ENCODE data around the gene SIRPG. TPM values are rescaled to one million over a fixed set of nuclear protein-coding genes. Genes with fewer than 3 reads are reported as not detected.
"Not testable (repeated sequence)": the region's sequence is repeated elsewhere in the genome, so short reads cannot be mapped to it uniquely, and the experiment has no call there.

The SIRPG gene
- total RNA-seq, 1 experiment from 2014 or later = not detected

GRCh38 chr20:1651268-1652058 is 6.1 kb downstream of the SIRPG start:
- no peak for DNase-seq (ENCODE audit: low read depth, low spot score)
- in situ Hi-C loops (cut with HindIII; ENCODE audit: low pct_unique_long_range_greater_than_20kb, low sequenced_read_pairs) = no loop called here

GRCh38 chr20:1648101-1648500 is 9.5 kb downstream of the SIRPG start:
- no peak for DNase-seq (ENCODE audit: low read depth, low spot score)

GRCh38 chr20:1646975-1647431 is 10.6 kb downstream of the SIRPG start:
- no peak for DNase-seq (ENCODE audit: low read depth, low spot score)
- in situ Hi-C loops (cut with HindIII; ENCODE audit: low pct_unique_long_range_greater_than_20kb, low sequenced_read_pairs) = no loop called here

More at GRCh38 chr20:1648101-1648500, 9.5 kb downstream of the SIRPG start:
- in situ Hi-C loops (cut with HindIII; ENCODE audit: low pct_unique_long_range_greater_than_20kb, low sequenced_read_pairs) = no loop called here

- in situ Hi-C loops (cut with HindIII; ENCODE audit: low pct_unique_long_range_greater_than_20kb, low sequenced_read_pairs) = no loop called here
- no peak for DNase-seq (ENCODE audit: low read depth, low spot score)
Observed at GRCh38 chr20:1644101-1644962, 13.2 kb downstream of the SIRPG start.

- DNase-seq (ENCODE audit: low read depth, low spot score); in situ Hi-C loops (cut with HindIII; ENCODE audit: low pct_unique_long_range_greater_than_20kb, low sequenced_read_pairs): not testable (repeated sequence)
Observed at GRCh38 chr20:1638643-1639042, 18.9 kb downstream of the SIRPG start.

- in situ Hi-C loops (cut with HindIII; ENCODE audit: low pct_unique_long_range_greater_than_20kb, low sequenced_read_pairs) = no loop called here
- no peak for DNase-seq (ENCODE audit: low read depth, low spot score)
Observed at GRCh38 chr20:1637755-1638154, 19.8 kb downstream of the SIRPG start.

- in situ Hi-C loops (cut with HindIII; ENCODE audit: low pct_unique_long_range_greater_than_20kb, low sequenced_read_pairs) = no loop called here
- DNase-seq (ENCODE audit: low read depth, low spot score) = no peak
Observed at GRCh38 chr20:1637226-1637625, 20.4 kb downstream of the SIRPG start.

GRCh38 chr20:1636621-1637020 is 21.0 kb downstream of the SIRPG start:
- in situ Hi-C loops (cut with HindIII; ENCODE audit: low pct_unique_long_range_greater_than_20kb, low sequenced_read_pairs) = no loop called here
- DNase-seq (ENCODE audit: low read depth, low spot score) = no peak

- DNase-seq (ENCODE audit: low read depth, low spot score) = no peak
- in situ Hi-C loops (cut with HindIII; ENCODE audit: low pct_unique_long_range_greater_than_20kb, low sequenced_read_pairs) = no loop called here
Observed at GRCh38 chr20:1635291-1635979, 22.1 kb downstream of the SIRPG start.

- no peak for DNase-seq (ENCODE audit: low read depth, low spot score)
- in situ Hi-C loops (cut with HindIII; ENCODE audit: low pct_unique_long_range_greater_than_20kb, low sequenced_read_pairs) = no loop called here
Observed at GRCh38 chr20:1633535-1633934, 24.0 kb downstream of the SIRPG start.

GRCh38 chr20:1632178-1632577 is 25.4 kb downstream of the SIRPG start:
- in situ Hi-C loops (cut with HindIII; ENCODE audit: low pct_unique_long_range_greater_than_20kb, low sequenced_read_pairs) = no loop called here
- DNase-seq (ENCODE audit: low read depth, low spot score) = no peak

- no peak for DNase-seq (ENCODE audit: low read depth, low spot score)
- in situ Hi-C loops (cut with HindIII; ENCODE audit: low pct_unique_long_range_greater_than_20kb, low sequenced_read_pairs) = no loop called here
Observed at GRCh38 chr20:1631309-1632151, 26.0 kb downstream of the SIRPG start.

- DNase-seq (ENCODE audit: low read depth, low spot score) = no peak
- in situ Hi-C loops (cut with HindIII; ENCODE audit: low pct_unique_long_range_greater_than_20kb, low sequenced_read_pairs) = no loop called here
Observed at GRCh38 chr20:1630186-1630585, 27.4 kb downstream of the SIRPG start.

- no peak for DNase-seq (ENCODE audit: low read depth, low spot score)
- in situ Hi-C loops (cut with HindIII; ENCODE audit: low pct_unique_long_range_greater_than_20kb, low sequenced_read_pairs) = no loop called here
Observed at GRCh38 chr20:1629321-1629720, 28.3 kb downstream of the SIRPG start.

GRCh38 chr20:1628621-1629020 is 29.0 kb downstream of the SIRPG start:
- DNase-seq (ENCODE audit: low read depth, low spot score) = no peak
- in situ Hi-C loops (cut with HindIII; ENCODE audit: low pct_unique_long_range_greater_than_20kb, low sequenced_read_pairs) = no loop called here

GRCh38 chr20:1627200-1627550 is 30.4 kb downstream of the SIRPG start:
- DNase-seq (ENCODE audit: low read depth, low spot score) = no peak
- in situ Hi-C loops (cut with HindIII; ENCODE audit: low pct_unique_long_range_greater_than_20kb, low sequenced_read_pairs) = no loop called here

GRCh38 chr20:1626528-1627199 is 30.9 kb downstream of the SIRPG start:
- in situ Hi-C loops (cut with HindIII; ENCODE audit: low pct_unique_long_range_greater_than_20kb, low sequenced_read_pairs) = no loop called here
- DNase-seq (ENCODE audit: low read depth, low spot score) = peak; percentile 0
